NCI-H460 (cell line): ENCODE results near the gene DDX24. TPM values are rescaled to one million over a fixed set of nuclear protein-coding genes. Genes with fewer than 3 reads are reported as not detected.
A peak's percentile ranks its signal among the peaks of the same experiment; 100 is the strongest.
"Not testable (repeated sequence)": the region's sequence is repeated elsewhere in the genome, so short reads cannot be mapped to it uniquely, and the experiment has no call there.

ENCODE experiments used
- DNase-seq: peaks from one replicate; pipeline ENCODE4 v3.0.0-alpha.2; 2016; ENCODE audit warnings: low read depth; ENCODE audit errors: extremely low read depth
- total RNA-seq: library from RNA; depleted of rRNA; stranded (reverse); fragments of >200 nt; shearing (Covaris generic); gene quantifications from 2 replicates; pipeline ENCODE4 v1.2.3, GENCODE V29; 2014

DDX24 gene
- total RNA-seq, 1 experiment from 2014 or later = 101 TPM

DNA sequence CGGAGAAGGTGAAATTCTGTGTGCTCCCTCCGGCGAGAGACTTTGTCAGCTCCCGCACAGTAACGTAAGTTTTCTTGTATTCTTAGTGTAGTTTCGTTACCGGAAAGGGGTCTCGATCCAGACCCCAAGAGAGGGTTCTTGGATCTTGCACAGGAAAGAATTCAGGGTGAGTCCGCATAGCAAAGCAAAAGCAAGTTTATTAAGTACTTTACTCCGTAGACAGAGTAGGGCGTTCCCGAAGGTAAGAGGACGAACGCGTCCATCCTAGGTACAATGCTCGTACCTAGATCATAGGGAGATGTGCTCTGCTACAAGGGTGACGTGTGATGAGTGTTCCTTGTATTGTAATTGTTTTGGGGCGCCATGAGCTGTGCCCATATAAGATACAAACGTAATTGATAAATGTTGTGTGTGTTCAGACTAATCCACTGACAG lies 401 bp upstream of the DDX24 start:
- DNase-seq = no peak

GRCh38 chr14:94079891-94080620 lies 946 bp downstream of the DDX24 start:
- DNase-seq = peak; percentile 26

- no peak for DNase-seq
These were observed 3.2 kb downstream of the DDX24 start for GRCh38 chr14:94077823-94078222.

- DNase-seq = no peak
These were observed 3.7 kb downstream of the DDX24 start for GRCh38 chr14:94077111-94077821.

DNA sequence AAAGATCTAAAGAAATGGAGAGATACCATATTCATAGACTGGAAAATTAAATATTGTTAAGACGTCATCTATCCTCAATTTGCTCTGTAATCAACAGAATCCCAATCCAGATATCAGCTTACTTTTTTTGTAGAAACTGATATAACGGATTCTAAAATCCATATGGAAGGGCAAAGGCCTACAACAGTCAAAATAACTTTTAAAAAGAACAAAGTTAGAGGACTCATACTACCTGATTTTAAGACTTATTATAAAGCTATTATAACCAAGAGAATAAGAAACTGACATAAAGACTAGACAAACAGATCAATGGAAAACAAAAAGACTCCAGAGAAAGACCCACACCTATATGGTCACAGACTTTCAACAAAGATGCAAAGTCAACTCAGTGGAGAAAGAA lies 6.0 kb downstream of the DDX24 start:
- DNase-seq = no peak

DNA sequence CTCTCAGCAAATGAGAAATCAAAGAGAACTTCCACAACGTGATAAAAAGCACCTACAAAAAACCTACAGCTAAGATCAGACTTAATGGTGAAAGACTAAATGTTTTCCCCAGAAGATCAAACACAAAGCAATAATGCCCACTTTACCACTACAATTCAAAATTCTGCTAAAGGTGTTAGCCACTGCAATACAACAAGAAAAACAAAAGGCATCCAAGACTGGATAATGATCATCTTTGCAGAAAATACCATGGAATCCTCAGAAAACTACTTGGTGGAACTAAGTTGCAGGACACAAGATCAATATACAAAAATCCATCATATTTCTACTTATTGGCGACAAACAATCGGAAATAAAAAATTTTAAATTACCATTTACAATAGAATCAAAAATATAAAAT lies 6.5 kb downstream of the DDX24 start:
- DNase-seq = no peak

DNA sequence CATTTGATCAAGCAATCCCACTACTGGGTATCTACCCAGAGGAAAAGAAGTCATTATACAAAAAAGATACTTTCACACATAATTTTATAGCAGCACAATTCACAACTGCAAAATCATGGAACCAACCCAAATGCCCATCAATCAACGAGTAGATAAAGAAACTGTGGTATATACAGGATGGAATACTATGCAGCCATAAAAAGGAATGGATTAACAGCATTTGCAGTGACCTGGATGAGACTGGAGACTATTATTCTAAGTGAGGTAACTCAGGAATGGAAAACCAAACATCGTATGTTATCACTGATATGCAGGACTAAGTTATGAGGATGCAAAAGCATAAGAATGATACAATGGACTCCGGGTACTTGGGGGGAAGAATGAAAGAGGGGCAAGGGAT lies 8.9 kb downstream of the DDX24 start:
- DNase-seq = not testable (repeated sequence)

DNA sequence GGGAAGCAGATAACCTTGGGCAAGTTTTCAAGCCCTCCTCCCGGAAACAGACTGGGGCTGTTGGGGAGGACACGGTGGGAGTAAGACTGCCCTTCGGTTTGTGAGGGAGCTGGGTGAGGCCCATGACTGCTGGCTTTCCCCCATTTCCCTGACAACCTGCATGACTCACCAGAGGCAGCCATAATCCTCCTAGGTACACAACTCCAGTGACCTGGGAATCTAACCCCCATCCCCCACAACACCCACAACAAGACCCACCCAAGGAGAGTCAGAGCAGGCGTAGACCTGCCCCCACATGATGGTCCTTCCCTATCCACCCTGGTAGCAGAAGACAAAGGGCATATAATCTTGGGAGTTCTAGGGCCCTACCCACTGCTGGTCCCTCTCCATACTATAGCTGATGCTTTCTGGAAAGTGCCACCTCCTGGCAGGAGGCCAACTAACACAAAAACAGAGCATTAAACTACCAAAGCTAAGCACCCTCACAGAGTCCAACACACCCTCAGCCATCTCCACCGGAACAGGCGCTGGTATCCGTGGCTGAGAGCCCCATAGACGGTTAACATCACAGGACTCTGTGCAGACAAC lies 14.8 kb downstream of the DDX24 start:
- DNase-seq = no peak

DNA sequence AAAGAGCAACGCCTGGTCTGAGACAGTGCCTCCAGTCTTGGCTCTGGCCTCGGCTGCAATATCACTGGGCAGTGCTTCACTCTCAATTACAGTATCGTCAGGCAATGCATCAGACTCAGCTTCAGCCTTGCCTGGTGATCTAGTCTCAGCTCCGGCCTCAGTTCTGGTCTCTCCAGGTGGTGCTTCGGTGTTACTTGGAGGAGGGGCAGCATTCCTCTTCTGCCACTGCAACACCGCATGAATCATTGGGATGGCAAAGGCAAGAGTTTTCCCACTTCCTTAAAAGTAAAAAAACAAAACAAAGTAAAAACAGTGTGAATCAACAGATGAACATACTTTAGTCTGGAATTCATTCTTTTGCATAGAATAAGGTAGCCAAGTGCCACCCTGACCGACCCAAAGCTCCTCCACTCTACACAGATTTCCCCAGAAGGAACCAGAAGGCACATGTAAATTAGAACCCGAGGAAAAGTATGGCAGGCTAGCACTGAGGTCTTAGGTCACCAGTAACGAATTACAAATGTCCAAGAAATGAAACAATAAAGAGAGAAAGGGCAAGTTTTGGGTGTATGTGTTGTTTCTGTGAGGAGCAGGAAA lies 18.6 kb downstream of the DDX24 start:
- no peak for DNase-seq

GRCh38 chr14:94059998-94060397 lies 21.0 kb downstream of the DDX24 start:
- DNase-seq = no peak

DNA sequence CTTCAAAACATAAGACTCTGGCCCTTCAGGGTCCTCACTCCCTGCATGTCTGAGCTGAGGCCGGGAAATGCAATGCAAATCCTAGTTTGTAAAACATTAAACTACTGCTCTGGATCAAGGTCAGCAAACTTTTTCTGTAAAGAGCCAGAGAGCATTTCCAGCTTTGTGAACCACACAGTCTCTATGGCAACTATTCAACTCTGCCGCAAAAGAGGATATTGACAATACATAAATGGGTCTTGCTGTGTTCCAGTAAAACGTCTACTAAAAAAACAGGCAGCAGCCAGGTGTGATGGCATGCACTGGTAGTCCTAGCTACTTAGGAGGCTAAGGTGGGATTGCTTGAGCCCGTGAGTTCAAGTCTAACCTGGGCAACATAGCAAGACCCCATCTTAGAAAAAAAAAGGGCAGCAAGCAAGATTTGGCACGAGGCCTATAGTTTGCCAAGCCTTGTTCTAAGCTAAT lies 22.3 kb downstream of the DDX24 start:
- DNase-seq = no peak

- no peak for DNase-seq
These were observed 22.8 kb downstream of the DDX24 start for GRCh38 chr14:94058128-94058673.

DNA sequence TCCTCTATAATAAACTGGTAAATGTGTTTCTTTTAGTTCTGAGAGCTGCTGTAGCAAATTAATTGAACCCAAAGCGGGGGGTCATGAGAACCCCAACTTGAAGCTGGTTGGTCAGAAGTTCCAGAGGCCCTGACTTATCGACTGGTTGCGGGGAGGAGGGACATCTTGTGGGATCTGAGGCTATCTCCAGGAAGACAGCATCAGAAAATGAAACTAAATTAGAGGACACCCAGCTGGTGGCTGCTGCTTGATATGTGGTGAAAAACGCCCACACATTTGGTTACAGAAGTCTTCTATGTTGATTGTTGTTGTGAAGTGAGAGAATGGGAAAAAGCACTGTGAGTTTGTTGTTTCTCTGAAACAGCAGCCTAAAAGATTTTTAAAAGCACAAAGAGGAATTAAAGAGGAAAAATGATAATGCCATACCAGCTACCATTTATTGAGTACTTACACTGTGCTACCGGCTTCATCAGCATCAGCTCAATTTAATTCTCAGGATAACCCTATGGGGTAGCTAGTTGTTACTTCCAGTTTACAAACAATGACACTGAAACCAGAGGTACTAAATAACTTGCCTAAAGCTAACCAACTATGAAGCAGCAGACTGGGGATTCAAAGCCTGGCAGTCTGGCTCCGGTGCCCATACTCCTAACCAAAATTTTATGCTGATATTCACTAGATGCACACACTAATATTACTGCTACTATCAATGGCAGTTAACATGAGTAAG lies 24.3 kb downstream of the DDX24 start:
- no peak for DNase-seq

- no peak for DNase-seq
These were observed 26.1 kb downstream of the DDX24 start for GRCh38 chr14:94054936-94055335.

DNA sequence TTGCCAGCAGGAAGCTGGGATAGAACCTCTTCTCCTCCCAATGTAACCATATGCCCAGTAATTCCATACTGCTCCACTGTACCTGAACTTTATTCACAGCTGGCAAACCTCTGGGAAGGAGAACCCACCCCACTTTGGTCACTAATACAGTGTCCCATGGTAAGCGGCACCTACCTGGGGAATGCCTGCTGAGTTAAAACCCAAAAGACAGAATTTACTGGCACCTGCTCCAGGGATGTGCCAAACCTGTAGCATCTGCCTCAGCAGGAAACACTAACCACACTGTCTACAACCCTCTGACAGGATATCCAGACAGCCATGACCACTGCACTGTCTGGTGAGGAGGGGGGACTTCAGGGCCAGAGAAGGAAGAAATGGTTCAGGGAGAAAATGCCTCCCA lies 26.6 kb downstream of the DDX24 start:
- DNase-seq = no peak

DNA sequence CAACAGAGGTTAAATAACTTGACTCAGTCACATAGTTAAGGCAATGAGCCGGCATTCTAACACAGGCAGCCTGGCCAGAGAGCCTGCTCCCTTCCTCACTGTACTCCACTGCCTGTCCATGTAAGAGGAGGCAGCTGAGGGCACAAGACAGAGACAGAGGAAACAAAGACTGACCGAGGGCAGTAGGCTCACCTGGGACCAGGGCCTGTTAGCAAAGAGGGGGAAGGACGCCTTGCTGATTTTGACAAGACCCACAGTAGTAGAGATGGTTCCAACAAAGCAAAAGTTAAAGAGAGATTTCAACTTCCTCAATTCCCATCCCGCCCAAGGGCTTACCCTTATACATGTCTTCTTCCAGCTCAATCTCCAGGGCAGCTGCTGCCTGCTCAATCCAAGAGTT lies 28.3 kb downstream of the DDX24 start:
- DNase-seq = no peak

GRCh38 chr14:94052199-94052598 lies 28.8 kb downstream of the DDX24 start:
- DNase-seq = no peak

DNA sequence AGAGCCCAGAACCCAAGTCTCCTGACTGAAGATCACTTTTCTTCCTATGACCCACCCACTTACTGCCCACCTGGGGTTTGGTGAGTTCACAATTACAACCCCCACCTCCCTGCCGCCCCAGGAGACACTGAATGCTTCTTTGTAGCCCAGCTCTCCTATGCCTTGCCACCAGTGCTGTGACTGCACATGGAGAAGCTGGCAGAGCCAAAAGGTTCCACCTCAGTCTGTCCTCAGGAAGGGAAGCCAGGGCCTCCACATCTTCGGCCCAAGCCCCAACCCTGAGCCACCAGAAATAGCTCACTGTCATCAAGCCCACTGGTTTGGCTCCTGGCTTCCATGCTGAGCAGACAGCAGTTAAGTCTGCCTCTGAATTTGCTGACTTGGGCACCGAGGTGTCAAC lies 29.2 kb downstream of the DDX24 start:
- no peak for DNase-seq

DNA sequence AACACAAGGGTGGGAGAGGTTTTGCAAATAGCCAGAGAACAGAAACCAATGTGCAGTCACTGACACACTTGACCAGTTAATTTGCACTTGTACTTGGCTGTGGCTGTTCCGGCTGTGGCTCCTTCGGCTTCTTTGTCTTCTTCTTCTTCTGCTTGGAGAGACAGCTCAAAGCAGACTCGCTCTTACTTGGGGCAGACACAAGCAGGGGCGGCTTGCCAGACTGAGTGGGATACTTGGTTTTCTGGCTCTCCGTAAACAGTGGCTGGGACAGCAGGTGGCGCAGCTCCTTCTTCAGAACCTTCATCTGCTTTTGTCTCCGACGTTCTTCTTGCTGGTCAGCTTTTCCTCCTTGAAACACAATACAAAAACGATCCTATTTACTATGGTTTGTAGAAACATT lies 29.9 kb downstream of the DDX24 start:
- DNase-seq = peak; percentile 8

DNA sequence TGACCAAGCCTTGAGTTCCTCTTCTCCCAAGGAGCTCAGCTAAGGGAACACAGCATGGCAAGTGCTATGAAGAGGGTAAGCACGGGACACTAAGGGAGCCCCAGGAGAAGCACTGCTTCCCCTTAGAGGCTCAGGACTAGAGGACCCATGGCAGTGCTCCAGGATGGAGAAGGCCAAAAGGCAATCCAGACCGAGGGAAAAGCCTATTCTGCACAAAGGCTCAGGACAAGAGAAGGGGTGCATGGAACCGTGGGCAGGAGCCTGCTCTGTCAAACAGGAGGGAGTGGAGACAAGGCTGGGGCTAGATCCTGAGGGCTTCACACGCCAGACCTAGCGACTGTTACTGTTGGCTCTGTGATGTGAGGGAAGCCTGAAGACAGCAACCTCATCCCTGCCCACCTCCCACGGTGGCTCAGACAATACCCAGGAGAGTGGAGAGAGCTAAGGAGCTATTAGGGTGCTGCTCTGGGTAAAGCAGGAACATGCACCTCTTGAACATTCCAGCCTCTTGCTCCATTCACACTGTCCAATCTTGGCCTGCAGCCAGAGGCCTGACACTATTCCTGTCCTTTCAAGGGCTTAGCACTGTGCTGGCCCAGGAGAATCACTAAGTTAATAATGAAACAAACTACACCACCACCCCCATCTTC lies 30.6 kb downstream of the DDX24 start:
- DNase-seq = no peak
